Anterior cingulate cortex (tissue), 58 donors: ENCODE measurements around the gene PAX9.

ENCODE experiments used
- DNase-seq, 58 donors: peaks; one replicate each; lab custom pipeline; 2025; lab: John Stamatoyannopoulos, UW

Gene PAX9

GRCh38 chr14:36721877-36722276, 60.2 kb downstream of the PAX9 start:
- no peak for DNase-seq

- no peak for DNase-seq
Measured at GRCh38 chr14:36723530-36723929, 61.9 kb downstream of the PAX9 start.

GRCh38 chr14:36724162-36724561, 62.5 kb downstream of the PAX9 start:
- no peak for DNase-seq

GRCh38 chr14:36726128-36726527, 64.5 kb downstream of the PAX9 start:
- DNase-seq: no peak
